Liver (tissue), 9 donors: ENCODE results near the gene FGF14. TPM values are rescaled to one million over a fixed set of nuclear protein-coding genes. Genes with fewer than 3 reads are reported as not detected.

Source experiments
- DNase-seq: peaks from one replicate; pipeline ENCODE4 v3.0.0-alpha.2; 2017; ENCODE audit warnings: low spot score
- H3K27ac ChIP-seq, 2 donors: one replicate each; pipeline ENCODE4 v1.7.0; 2013; ENCODE audit warnings: inconsistent platforms in 2 of 2, low read length in 2 of 2, control low read depth in 1 of 2, low read depth in 1 of 2, mild to moderate bottlenecking in 1 of 2
- H3K27me3 ChIP-seq, 4 donors: one replicate each; pipeline versions ENCODE4 v1.6.1 to v1.7.0; 2013; ENCODE audit warnings: low read length in 3 of 4, inconsistent platforms in 1 of 4, mild to moderate bottlenecking in 1 of 4, moderate library complexity in 1 of 4; ENCODE audit not compliant: control insufficient read depth in 4 of 4, insufficient read depth in 4 of 4
- H3K36me3 ChIP-seq, 4 donors: one replicate each; pipeline versions ENCODE4 v1.6.1 to v1.7.0; 2013; ENCODE audit warnings: low read length in 3 of 4, mild to moderate bottlenecking in 3 of 4, low read depth in 1 of 4, moderate library complexity in 1 of 4; ENCODE audit not compliant: control insufficient read depth in 4 of 4, insufficient read depth in 3 of 4
- H3K4me1 ChIP-seq, 4 donors: one replicate each; pipeline versions ENCODE4 v1.6.1 to v1.7.0; 2013; ENCODE audit warnings: low read length in 3 of 4, mild to moderate bottlenecking in 3 of 4, moderate library complexity in 1 of 4; ENCODE audit not compliant: control insufficient read depth in 4 of 4, insufficient read depth in 4 of 4
- H3K4me3 ChIP-seq, 3 donors: one replicate each; pipeline versions ENCODE4 v1.6.1 to v1.7.0; 2013; ENCODE audit warnings: low read length in 3 of 3, control low read depth in 1 of 3, low read depth in 1 of 3, mild to moderate bottlenecking in 1 of 3
- H3K9ac ChIP-seq, 2 donors: one replicate each; pipeline ENCODE4 v1.7.0; 2013; ENCODE audit warnings: low read length in 2 of 2, mild to moderate bottlenecking in 2 of 2, moderate library complexity in 2 of 2, control low read depth in 1 of 2, low read depth in 1 of 2
- H3K9me3 ChIP-seq, 4 donors: one replicate each; pipeline versions ENCODE4 v1.6.1 to v1.7.0; 2013; ENCODE audit warnings: low read length in 3 of 4; ENCODE audit not compliant: control insufficient read depth in 4 of 4
- CTCF ChIP-seq: fragments of 150-350 bp; IDR thresholded peaks from 2 replicates; pipeline ENCODE4 v1.5.1; 2017; ENCODE audit warnings: improper control_type of control experiment, low read depth, low read length; ENCODE audit not compliant: missing input control
- EGR1 ChIP-seq, 2 donors: IDR thresholded peaks; 2 replicates each; pipeline ENCODE4 v1.6.1; 2016 to 2018; ENCODE audit warnings: antibody characterized with exemption in 2 of 2, low read depth in 2 of 2
- FOXA1 ChIP-seq: IDR thresholded peaks from 2 replicates; pipeline ENCODE4 v1.6.1; 2016; ENCODE audit warnings: antibody characterized with exemption
- FOXA2 ChIP-seq: IDR thresholded peaks from 2 replicates; pipeline ENCODE4 v1.6.1; 2016; ENCODE audit warnings: antibody characterized with exemption
- GABPA ChIP-seq, 2 donors: IDR thresholded peaks in 1 of 2; conservative IDR thresholded peaks in 1 of 2; 2 replicates each; pipeline ENCODE4 v1.6.1; 2016; ENCODE audit warnings: antibody characterized with exemption in 2 of 2, mild to moderate bottlenecking in 1 of 2, moderate library complexity in 1 of 2
- HNF4A ChIP-seq, 2 donors: conservative IDR thresholded peaks; 2 replicates each; pipeline ENCODE4 v1.6.1; 2016; ENCODE audit warnings: antibody characterized with exemption in 2 of 2, mild to moderate bottlenecking in 2 of 2
- HNF4G ChIP-seq: IDR thresholded peaks from 2 replicates; pipeline ENCODE4 v1.6.1; 2016; ENCODE audit warnings: antibody characterized with exemption
- JUND ChIP-seq, 2 donors: IDR thresholded peaks; 2 replicates each; pipeline ENCODE4 v1.6.1; 2016; ENCODE audit warnings: antibody characterized with exemption in 2 of 2
- MAX ChIP-seq: IDR thresholded peaks from 2 replicates; pipeline ENCODE4 v1.6.1; 2016; ENCODE audit warnings: antibody characterized with exemption
- NR2F2 ChIP-seq: IDR thresholded peaks from 2 replicates; pipeline ENCODE4 v1.6.1; 2016; ENCODE audit warnings: antibody characterized with exemption
- REST ChIP-seq: IDR thresholded peaks from 2 replicates; pipeline ENCODE4 v1.6.1; 2016; ENCODE audit warnings: antibody characterized with exemption, mild to moderate bottlenecking
- YY1 ChIP-seq: IDR thresholded peaks from 2 replicates; pipeline ENCODE4 v1.6.1; 2016; ENCODE audit warnings: antibody characterized with exemption, mild to moderate bottlenecking
- WGBS: extraction: QIAGEN DNeasy Blood & Tissue Kit; methylation state at CpG from one replicate; pipeline ENCODE4 v1.1.7; 2013; 5-methylcytosine and 5-hydroxymethylcytosine counted together
- polyA plus RNA-seq, 2 donors: library from polyadenylated mRNA; stranded (reverse) in 1 of 2; unstranded in 1 of 2; fragments of 200-250 nt in 1 of 2; fragments of >200 nt in 1 of 2; fragmentation: Nextera tagmentation in 1 of 2; extraction: Ambion mirVana in 1 of 2; gene quantifications; one replicate each; pipeline versions ENCODE4 v1.2.1 to v1.2.3, GENCODE V29; 2013 to 2015
- total RNA-seq, 2 donors: library from RNA; depleted of rRNA; stranded (reverse); fragments of >200 nt; gene quantifications; one replicate each; pipeline ENCODE4 v1.2.3, GENCODE V29; 2014
- donor health status: healthy.
- donor health status: healthy.
- donor health status: healthy.
- donor health status: healthy.
- donor health status: healthy.

The FGF14 gene
- total and polyA plus RNA-seq, 4 donors = 0.05 to 3.3 (median 1.0) TPM

- Histone ChIP-seq H3K9ac (no peak overlapping the region), H3K27ac (no peak overlapping the region), H3K4me1 (no peaks in the 10 kb centered on the region), H3K27me3 (no peaks in the 10 kb centered on the region), H3K4me3 (no peak overlapping the region), H3K36me3 (no peaks in the 10 kb centered on the region), H3K9me3 (no peaks in the 10 kb centered on the region)
- DNase-seq = no peak
- TF ChIP-seq HNF4G (no peak), FOXA1 (no peak), JUND (IDR thresholded peaks at IDR 0.05) (no peak), EGR1 (IDR thresholded peaks at IDR 0.05; ENCODE audit: low read depth in 2 of 2) (no peak), HNF4A (conservative IDR thresholded peaks at IDR 0.05) (no peak), YY1 (no peak), CTCF (no peak), GABPA (IDR thresholded peaks at IDR 0.05 in 1 of 2, conservative IDR thresholded peaks at IDR 0.05 in 1 of 2) (no peak), FOXA2 (no peak), NR2F2 (no peak), REST (no peak)
Observed at GRCh38 chr13:101949681-101950080, 452.2 kb downstream of the FGF14 start.

- Histone ChIP-seq H3K9ac (no peak overlapping the region), H3K27me3 (no peaks in the 10 kb centered on the region), H3K9me3 (no peaks in the 10 kb centered on the region), H3K4me1 (peaks cover 0 to 8% (median 6%) of the 10 kb centered on the region in 4 donors), H3K27ac (no peak overlapping the region), H3K4me3 (no peak overlapping the region), H3K36me3 (no peaks in the 10 kb centered on the region)
- TF ChIP-seq MAX = no peak
- DNase-seq = no peak
Observed at GRCh38 chr13:101946401-101946800, 455.4 kb downstream of the FGF14 start.

GRCh38 chr13:101945435-101945834, 456.4 kb downstream of the FGF14 start:
- Histone ChIP-seq H3K36me3 (no peaks in the 10 kb centered on the region), H3K9ac (no peak overlapping the region), H3K27me3 (no peaks in the 10 kb centered on the region), H3K9me3 (no peaks in the 10 kb centered on the region), H3K4me1 (peaks cover 0 to 13% (median 12%) of the 10 kb centered on the region in 4 donors), H3K27ac (no peak overlapping the region), H3K4me3 (no peak overlapping the region)
- TF ChIP-seq NR2F2 = no peak
- no peak for TF ChIP-seq REST
- no peak for DNase-seq
- 69% methylated on average over 6 of the region's 6 CpGs for WGBS
